A375 (cell line): ENCODE data around the gene YIF1B. TPM values are rescaled to one million over a fixed set of nuclear protein-coding genes. Genes with fewer than 3 reads are reported as not detected.

ENCODE experiments used
- small RNA-seq: library from RNA; depleted of rRNA; stranded (forward); fragments of <200 nt; gene quantifications from one replicate; pipeline ENCODE3, GENCODE V24; 2014
- total RNA-seq: library from RNA; depleted of rRNA; stranded (reverse); fragments of >200 nt; shearing (Covaris generic); gene quantifications from 2 replicates; pipeline ENCODE4 v1.2.3, GENCODE V29; 2014; rRNA removed

The YIF1B gene, protein sequence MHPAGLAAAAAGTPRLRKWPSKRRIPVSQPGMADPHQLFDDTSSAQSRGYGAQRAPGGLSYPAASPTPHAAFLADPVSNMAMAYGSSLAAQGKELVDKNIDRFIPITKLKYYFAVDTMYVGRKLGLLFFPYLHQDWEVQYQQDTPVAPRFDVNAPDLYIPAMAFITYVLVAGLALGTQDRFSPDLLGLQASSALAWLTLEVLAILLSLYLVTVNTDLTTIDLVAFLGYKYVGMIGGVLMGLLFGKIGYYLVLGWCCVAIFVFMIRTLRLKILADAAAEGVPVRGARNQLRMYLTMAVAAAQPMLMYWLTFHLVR
- total RNA-seq: 87.1 and 99.9 TPM in 2 replicates

DNA sequence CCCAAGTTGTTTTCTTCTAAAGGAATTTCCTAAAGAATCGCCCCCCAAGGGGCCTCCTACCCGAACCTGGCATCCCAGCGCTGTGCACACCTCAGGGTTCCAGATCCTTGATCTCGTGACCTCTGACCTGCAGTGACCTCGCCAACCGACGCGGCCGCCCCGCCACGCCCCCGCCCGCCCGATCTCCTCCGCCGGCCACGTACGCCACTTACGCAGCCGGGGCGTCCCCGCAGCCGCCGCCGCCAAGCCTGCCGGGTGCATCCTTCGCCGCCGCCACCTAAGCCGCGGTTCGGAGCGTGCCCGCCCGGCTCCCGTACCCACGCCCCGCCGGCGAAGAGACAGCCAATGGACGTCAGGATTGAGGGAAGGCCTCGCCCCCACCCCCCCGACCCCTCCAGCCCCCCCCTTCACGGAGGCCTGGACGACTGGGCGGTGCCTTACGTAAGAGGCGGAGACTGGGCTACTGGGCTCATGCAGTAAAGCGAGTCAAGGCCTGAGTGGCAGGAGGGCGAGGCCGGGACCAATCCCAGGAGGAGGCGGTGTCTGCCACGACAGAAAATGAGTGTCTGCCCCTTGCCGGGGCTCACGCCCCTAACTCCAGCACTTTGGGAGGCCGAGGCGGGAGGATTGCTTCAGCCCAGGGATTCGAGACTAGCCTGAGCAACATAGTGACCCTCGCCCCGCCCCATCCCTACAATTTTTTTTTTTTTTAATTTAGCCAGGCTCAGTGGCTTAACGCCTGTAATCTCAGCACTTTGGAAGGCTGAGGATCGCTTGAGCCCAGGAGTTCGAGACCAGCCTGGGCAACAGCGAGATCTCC is at the start of gene YIF1B:
Gene YIF1B (minus strand): TSS at position 291 of the 820 bp plus-strand sequence. CDS start 30 bp downstream, at position 261.

DNA sequence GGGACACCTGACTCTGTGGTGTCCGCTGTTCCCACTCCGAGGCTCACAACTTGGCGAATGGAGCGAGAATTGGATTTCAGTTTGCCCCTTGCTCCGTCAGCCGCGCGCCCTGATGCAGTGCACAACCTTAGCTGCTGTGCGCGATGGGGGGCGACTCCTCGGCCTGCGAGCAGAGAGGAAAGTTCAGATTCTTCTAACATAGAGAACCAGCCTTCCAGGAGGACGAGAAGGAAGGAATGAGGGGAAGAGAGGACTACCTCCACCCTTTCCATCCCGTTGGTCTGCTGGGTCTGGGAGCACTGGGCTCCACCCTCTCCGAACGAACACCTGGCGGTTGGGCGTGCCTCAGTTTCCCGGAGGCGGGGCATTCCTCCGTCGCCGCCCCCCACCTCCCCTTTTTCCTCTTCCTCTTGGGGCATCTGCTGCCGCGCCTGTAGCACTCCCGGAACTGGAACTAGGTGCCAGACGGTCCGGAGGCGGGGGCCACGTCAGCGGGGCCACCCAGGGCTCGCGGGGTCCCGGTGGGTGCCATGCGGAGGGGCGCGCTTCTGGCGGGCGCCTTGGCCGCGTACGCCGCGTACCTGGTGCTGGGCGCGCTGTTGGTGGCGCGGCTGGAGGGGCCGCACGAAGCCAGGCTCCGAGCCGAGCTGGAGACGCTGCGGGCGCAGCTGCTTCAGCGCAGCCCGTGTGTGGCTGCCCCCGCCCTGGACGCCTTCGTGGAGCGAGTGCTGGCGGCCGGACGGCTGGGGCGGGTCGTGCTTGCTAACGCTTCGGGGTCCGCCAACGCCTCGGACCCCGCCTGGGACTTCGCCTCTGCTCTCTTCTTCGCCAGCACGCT is 3.9 kb upstream of the YIF1B start, which contains the start of gene KCNK6:
Gene KCNK6 (plus strand): TSS at position 425 of the 838 bp plus-strand sequence. CDS start 106 bp downstream, at position 531.

GRCh38 chr19:38303517-38304351 is 12.0 kb downstream of the YIF1B start, which contains the start of gene C19orf33:
Gene C19orf33 (plus strand): TSS chr19:38304251. CDS start chr19:38304262, 11 bp downstream.

DNA sequence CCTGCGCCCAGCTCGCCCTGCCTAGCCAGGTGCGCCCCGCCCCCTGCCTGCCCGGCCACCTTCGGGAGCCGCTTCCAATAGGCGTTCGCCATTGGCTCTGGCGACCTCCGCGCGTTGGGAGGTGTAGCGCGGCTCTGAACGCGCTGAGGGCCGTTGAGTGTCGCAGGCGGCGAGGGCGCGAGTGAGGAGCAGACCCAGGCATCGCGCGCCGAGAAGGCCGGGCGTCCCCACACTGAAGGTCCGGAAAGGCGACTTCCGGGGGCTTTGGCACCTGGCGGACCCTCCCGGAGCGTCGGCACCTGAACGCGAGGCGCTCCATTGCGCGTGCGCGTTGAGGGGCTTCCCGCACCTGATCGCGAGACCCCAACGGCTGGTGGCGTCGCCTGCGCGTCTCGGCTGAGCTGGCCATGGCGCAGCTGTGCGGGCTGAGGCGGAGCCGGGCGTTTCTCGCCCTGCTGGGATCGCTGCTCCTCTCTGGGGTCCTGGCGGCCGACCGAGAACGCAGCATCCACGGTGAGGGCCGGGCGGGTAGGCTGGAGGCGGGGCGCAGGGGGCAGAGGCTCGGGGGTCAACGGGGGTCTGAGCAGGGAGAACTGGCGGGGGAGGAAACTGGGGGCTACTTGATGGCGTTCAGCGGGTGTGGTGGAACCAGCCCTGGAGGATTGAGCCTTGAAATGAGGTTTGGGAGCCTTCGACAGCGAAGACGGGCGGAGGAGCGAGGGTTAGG is 51.1 kb downstream of the YIF1B start, which contains the start of gene SPINT2:
Gene SPINT2 (plus strand): TSS at position 88 of the 727 bp plus-strand sequence. CDS start 320 bp downstream, at position 408.

Small RNAs within 50 kb of the gene (small RNA-seq; reads per million reads assigned to genes)
- gene RF00019: not detected

Other genes with a start within 250 kb of the YIF1B start
- gene DPF1, start 91.7 kb downstream of the YIF1B start, total RNA-seq: 8.2 and 9.2 TPM in 2 replicates
- gene PPP1R14A, start 59.6 kb downstream of the YIF1B start, total RNA-seq: not detected in 2 replicates
- 0.08 TPM in 1 of 2 replicates, not detected in the other for gene SPINT2, start 51.4 kb downstream of the YIF1B start, total RNA-seq
- 88.0 and 90.9 TPM in 2 replicates for gene C19orf33, start 11.7 kb downstream of the YIF1B start, total RNA-seq
- gene KCNK6, start 3.9 kb upstream of the YIF1B start, total RNA-seq: 0.69 and 0.98 TPM in 2 replicates
- gene CATSPERG, start 19.9 kb upstream of the YIF1B start, total RNA-seq: 0.64 and 1.8 TPM in 2 replicates
- gene PSMD8, start 58.6 kb upstream of the YIF1B start, total RNA-seq: 286 and 339 TPM in 2 replicates
- gene GGN, start 72.1 kb upstream of the YIF1B start, total RNA-seq: 0.41 and 1.8 TPM in 2 replicates
- gene SPRED3, start 72.8 kb upstream of the YIF1B start, total RNA-seq: 8.5 and 10.9 TPM in 2 replicates
- gene FAM98C, start 87.1 kb upstream of the YIF1B start, total RNA-seq: 20.3 and 24.9 TPM in 2 replicates
- gene RASGRP4, start 110.3 kb upstream of the YIF1B start, total RNA-seq: not detected in 2 replicates
- gene RYR1, start 117.7 kb upstream of the YIF1B start, total RNA-seq: 0.05 and 0.19 TPM in 2 replicates